22Rv1 (cell line): ENCODE data around the gene NPL.

ENCODE experiments used
- ZFX ChIP-seq: fragments of 450-650 bp; IDR thresholded peaks from 2 replicates; pipeline ENCODE4 v1.6.1; 2017; ENCODE audit warnings: antibody characterized with exemption, borderline replicate concordance
- TF ChIP-seq, protein P1 (sequence below): fragments of 450-650 bp; IDR thresholded peaks from 2 replicates; pipeline ENCODE4 v1.5.1; 2017; ENCODE audit warnings: mild to moderate bottlenecking

DNA sequence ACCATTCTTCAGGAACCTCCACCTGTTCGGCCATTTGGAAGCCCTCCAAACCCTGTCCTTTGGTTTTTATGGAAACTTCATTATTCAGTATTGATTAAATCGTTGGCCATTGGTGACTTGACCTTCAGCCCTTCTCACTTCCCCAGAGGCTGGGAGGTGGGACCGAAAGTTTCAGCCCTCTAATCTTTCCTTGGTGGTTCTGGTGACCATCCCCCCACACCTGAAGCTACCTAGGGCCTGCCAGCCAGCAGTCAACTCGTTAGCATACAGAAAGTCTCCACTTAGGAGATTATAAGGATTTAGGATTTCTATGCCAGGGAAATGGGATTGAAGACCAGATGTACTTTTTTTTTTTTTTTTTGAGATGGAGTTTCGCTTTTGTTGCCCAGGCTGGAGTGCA lies 56.3 kb downstream of the NPL start:
- TF ChIP-seq, protein P1, sequence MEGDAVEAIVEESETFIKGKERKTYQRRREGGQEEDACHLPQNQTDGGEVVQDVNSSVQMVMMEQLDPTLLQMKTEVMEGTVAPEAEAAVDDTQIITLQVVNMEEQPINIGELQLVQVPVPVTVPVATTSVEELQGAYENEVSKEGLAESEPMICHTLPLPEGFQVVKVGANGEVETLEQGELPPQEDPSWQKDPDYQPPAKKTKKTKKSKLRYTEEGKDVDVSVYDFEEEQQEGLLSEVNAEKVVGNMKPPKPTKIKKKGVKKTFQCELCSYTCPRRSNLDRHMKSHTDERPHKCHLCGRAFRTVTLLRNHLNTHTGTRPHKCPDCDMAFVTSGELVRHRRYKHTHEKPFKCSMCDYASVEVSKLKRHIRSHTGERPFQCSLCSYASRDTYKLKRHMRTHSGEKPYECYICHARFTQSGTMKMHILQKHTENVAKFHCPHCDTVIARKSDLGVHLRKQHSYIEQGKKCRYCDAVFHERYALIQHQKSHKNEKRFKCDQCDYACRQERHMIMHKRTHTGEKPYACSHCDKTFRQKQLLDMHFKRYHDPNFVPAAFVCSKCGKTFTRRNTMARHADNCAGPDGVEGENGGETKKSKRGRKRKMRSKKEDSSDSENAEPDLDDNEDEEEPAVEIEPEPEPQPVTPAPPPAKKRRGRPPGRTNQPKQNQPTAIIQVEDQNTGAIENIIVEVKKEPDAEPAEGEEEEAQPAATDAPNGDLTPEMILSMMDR: no peak
- no peak for TF ChIP-seq ZFX
